HL-60 (cell line): ENCODE results near the gene FHAD1.

Experiments
- CTCF ChIP-seq: IDR thresholded peaks from one replicate; pipeline ENCODE4 v1.5.1; 2011; ENCODE audit warnings: low read length, control low read depth, inconsistent platforms; ENCODE audit not compliant: insufficient read depth
- POLR2AphosphoS5 ChIP-seq: IDR thresholded peaks from 2 replicates; pipeline ENCODE4 v1.6.1; 2012; ENCODE audit warnings: low read depth
- REST ChIP-seq: IDR thresholded peaks from 2 replicates; pipeline ENCODE4 v1.6.1; 2012; ENCODE audit warnings: low read depth; ENCODE audit not compliant: insufficient replicate concordance

GRCh38 chr1:15343099-15343498 lies 96.1 kb downstream of the FHAD1 start:
- no peak for TF ChIP-seq CTCF
- TF ChIP-seq REST: no peak
- TF ChIP-seq POLR2AphosphoS5: no peak
